Neural cell (in vitro differentiated cells): ENCODE data around the gene S100A13.

ENCODE experiments used
- CTCF ChIP-seq: fragments of 450-650 bp; IDR thresholded peaks from 2 replicates; pipeline ENCODE4 v1.5.1; 2014; ENCODE audit warnings: antibody characterized with exemption, mild to moderate bottlenecking, moderate library complexity; ENCODE audit not compliant: poor library complexity, severe bottlenecking
- EZH2 ChIP-seq: fragments of 200-600, 300-800 bp; shearing (Covaris generic), sonication (generic); IDR thresholded peaks from 2 replicates; pipeline ENCODE4 v1.6.1; 2014; ENCODE audit warnings: antibody characterized with exemption, low read length, borderline replicate concordance, mild to moderate bottlenecking; ENCODE audit not compliant: insufficient read depth, poor library complexity, severe bottlenecking
- MXI1 ChIP-seq: fragments of 450-650 bp; conservative IDR thresholded peaks from 2 replicates; pipeline ENCODE4 v1.6.1; 2014; ENCODE audit warnings: antibody characterized with exemption, mild to moderate bottlenecking; ENCODE audit not compliant: poor library complexity, severe bottlenecking
- POLR2AphosphoS5 ChIP-seq: IDR thresholded peaks from 2 replicates; pipeline ENCODE4 v1.6.1; 2012
- REST ChIP-seq: IDR thresholded peaks from 2 replicates; pipeline ENCODE4 v1.6.1; 2012; ENCODE audit warnings: borderline replicate concordance
- SMC3 ChIP-seq: fragments of 450-650 bp; conservative IDR thresholded peaks from 2 replicates; pipeline ENCODE4 v1.6.1; 2014; ENCODE audit warnings: antibody characterized with exemption, mild to moderate bottlenecking, moderate library complexity; ENCODE audit not compliant: poor library complexity

GRCh38 chr1:153571706-153572105 is 55.6 kb downstream of the S100A13 start:
- TF ChIP-seq CTCF (no peak), SMC3 (no peak), EZH2 (no peak), MXI1 (no peak), POLR2AphosphoS5 (no peak), REST (no peak)
